ENCODE results near the gene VTI1A. TPM values are rescaled to one million over a fixed set of nuclear protein-coding genes. Genes with fewer than 3 reads are reported as not detected.

The VTI1A gene
- total RNA-seq, 3 donors from 2014 or later (not counting 1 experiment from before 2014, with no cell fraction given), result 62.6 to 77.6 (median 68.2) TPM

DNA sequence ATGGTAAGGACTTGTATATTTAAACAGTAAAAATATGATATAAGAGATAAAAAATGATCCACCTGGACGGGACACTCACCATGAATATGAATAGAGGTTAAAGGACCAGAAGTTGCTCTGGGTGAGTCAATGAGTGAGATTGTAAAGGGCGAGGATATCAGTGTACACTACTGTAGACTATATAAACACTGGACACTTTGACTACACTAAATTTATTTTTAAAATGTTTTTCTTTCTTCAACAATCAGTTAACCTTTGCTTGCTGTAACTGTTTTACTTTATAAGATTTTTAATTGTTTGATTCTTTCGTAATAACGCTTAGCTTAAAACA is 202.8 kb downstream of the VTI1A start:
- WGBS (ENCODE audit: insufficient coverage), result 84% methylated on average over 3 of the region's 4 CpGs
- ATAC-seq (no peak), DNase-seq (no peak)
- Histone ChIP-seq H3K27me3 (ENCODE audit: control insufficient read depth, insufficient read depth, low read length) (no peaks in the 10 kb centered on the region), H3K9me3 (ENCODE audit: control insufficient read depth, insufficient read depth, low read length) (no peaks in the 10 kb centered on the region), H3K27ac (ENCODE audit: low read length) (no peak overlapping the region), H3K36me3 (ENCODE audit: control insufficient read depth, insufficient read depth, low read length) (no peaks in the 10 kb centered on the region), H3K4me3 (ENCODE audit: low read length) (no peak overlapping the region), H3K4me1 (ENCODE audit: control insufficient read depth, insufficient read depth, low read length) (no peaks in the 10 kb centered on the region)
- Mint-ChIP-seq H3K4me1 (no peaks in the 10 kb centered on the region), H3K27me3 (ENCODE audit: low read depth in 2 of 2) (no peaks in the 10 kb centered on the region), H3K4me3 (no peak overlapping the region), H3K27ac (no peak overlapping the region), H3K9me3 (no peaks in the 10 kb centered on the region), H3K36me3 (no peaks in the 10 kb centered on the region)
- TF ChIP-seq, protein P1, sequence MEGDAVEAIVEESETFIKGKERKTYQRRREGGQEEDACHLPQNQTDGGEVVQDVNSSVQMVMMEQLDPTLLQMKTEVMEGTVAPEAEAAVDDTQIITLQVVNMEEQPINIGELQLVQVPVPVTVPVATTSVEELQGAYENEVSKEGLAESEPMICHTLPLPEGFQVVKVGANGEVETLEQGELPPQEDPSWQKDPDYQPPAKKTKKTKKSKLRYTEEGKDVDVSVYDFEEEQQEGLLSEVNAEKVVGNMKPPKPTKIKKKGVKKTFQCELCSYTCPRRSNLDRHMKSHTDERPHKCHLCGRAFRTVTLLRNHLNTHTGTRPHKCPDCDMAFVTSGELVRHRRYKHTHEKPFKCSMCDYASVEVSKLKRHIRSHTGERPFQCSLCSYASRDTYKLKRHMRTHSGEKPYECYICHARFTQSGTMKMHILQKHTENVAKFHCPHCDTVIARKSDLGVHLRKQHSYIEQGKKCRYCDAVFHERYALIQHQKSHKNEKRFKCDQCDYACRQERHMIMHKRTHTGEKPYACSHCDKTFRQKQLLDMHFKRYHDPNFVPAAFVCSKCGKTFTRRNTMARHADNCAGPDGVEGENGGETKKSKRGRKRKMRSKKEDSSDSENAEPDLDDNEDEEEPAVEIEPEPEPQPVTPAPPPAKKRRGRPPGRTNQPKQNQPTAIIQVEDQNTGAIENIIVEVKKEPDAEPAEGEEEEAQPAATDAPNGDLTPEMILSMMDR (IDR thresholded peaks at IDR 0.05), result no peak
- intact Hi-C loops (cut with micrococcal nuclease), result no loop called here

DNA sequence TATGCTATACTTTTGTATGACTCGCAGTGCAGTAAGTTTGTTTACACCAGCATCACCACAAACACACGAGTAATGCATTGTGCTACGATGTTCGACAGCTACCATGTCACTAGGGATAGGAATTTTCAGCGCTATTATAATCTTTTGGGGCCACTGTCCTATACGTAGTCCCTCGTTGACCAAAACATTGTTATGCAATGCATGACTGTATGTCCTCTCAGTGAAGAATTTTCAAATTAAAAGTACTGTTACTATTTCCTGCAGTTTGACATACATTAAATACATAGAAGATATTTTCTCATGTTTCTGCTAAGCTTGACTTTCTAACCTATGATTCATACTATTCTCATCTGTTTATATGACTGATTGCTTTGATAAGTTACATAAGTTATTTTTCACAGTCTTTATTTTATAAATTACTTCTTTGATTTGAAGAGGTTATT is 203.6 kb downstream of the VTI1A start:
- ATAC-seq (no peak), DNase-seq (no peak)
- H3K27me3 ChIP-seq (ENCODE audit: control insufficient read depth, insufficient read depth, low read length), result no peaks in the 10 kb centered on the region
- no peak overlapping the region for H3K27ac Mint-ChIP-seq
- H3K4me1 Mint-ChIP-seq, result no peaks in the 10 kb centered on the region
- no peaks in the 10 kb centered on the region for H3K9me3 ChIP-seq (ENCODE audit: control insufficient read depth, insufficient read depth, low read length)
- H3K27ac ChIP-seq (ENCODE audit: low read length), result no peak overlapping the region
- H3K4me1 ChIP-seq (ENCODE audit: control insufficient read depth, insufficient read depth, low read length), result no peaks in the 10 kb centered on the region
- no peak overlapping the region for H3K4me3 ChIP-seq (ENCODE audit: low read length)
- H3K36me3 ChIP-seq (ENCODE audit: control insufficient read depth, insufficient read depth, low read length), result no peaks in the 10 kb centered on the region
- no peaks in the 10 kb centered on the region for H3K9me3 Mint-ChIP-seq
- H3K27me3 Mint-ChIP-seq (ENCODE audit: low read depth in 2 of 2), result no peaks in the 10 kb centered on the region
- intact Hi-C loops (cut with micrococcal nuclease), result no loop called here
- no peak overlapping the region for H3K4me3 Mint-ChIP-seq
- TF ChIP-seq, protein P1 (IDR thresholded peaks at IDR 0.05), result no peak
- no peaks in the 10 kb centered on the region for H3K36me3 Mint-ChIP-seq
- 96% methylated on average over 7 of the region's 7 CpGs for WGBS (ENCODE audit: insufficient coverage)

DNA sequence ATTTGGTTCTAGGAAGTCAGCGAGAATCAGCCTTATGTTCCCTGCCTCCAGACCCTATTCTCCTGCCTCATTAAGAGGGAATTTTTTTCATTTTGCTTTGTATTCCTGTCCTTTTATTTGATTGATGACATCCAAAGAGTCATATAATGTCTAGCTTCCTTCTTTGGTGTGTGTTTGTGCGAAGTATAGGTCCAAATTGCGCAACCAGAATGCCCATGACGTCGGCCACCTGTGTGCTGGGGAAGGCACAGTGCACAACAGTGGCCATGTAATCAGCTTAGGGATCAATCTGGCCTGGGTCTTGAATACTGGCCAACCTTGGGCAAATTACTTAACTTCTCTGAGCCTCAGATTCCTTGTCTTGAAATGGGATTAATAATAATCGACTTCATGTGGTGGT is 206.2 kb downstream of the VTI1A start:
- Histone ChIP-seq H3K4me3 (ENCODE audit: low read length) (no peak overlapping the region), H3K9me3 (ENCODE audit: control insufficient read depth, insufficient read depth, low read length) (no peaks in the 10 kb centered on the region), H3K27me3 (ENCODE audit: control insufficient read depth, insufficient read depth, low read length) (no peaks in the 10 kb centered on the region), H3K4me1 (ENCODE audit: control insufficient read depth, insufficient read depth, low read length) (no peaks in the 10 kb centered on the region), H3K36me3 (ENCODE audit: control insufficient read depth, insufficient read depth, low read length) (no peaks in the 10 kb centered on the region), H3K27ac (ENCODE audit: low read length) (no peak overlapping the region)
- TF ChIP-seq, protein P1 (IDR thresholded peaks at IDR 0.05), result no peak
- Mint-ChIP-seq H3K4me1 (no peaks in the 10 kb centered on the region), H3K27ac (no peak overlapping the region), H3K9me3 (no peaks in the 10 kb centered on the region), H3K4me3 (no peak overlapping the region), H3K27me3 (ENCODE audit: low read depth in 2 of 2) (no peaks in the 10 kb centered on the region), H3K36me3 (no peaks in the 10 kb centered on the region)
- DNase-seq (no peak), ATAC-seq (no peak)
- intact Hi-C loops (cut with micrococcal nuclease), result no loop called here
- 92% methylated on average over 5 of the region's 6 CpGs for WGBS (ENCODE audit: insufficient coverage)

DNA sequence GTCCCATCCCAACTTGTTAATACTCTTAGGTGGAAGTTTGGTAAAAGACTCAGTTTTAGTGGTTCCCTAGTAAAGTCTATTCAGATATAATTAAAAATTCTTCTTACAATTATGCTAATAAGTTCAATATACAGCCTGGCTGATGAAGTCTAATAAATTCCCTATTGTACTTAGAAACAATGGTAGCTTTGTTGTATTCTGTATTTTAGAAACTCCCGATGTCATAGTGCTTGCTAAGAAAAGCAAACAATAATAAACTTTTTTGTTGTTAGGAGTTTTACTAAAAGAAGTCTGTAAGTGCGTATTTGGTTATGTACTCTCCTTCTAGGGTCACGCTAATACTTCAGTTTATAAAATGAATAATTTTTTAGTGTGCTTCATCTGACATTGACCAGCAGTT is 206.8 kb downstream of the VTI1A start:
- no peaks in the 10 kb centered on the region for H3K36me3 Mint-ChIP-seq
- TF ChIP-seq, protein P1 (IDR thresholded peaks at IDR 0.05), result no peak
- H3K4me1 Mint-ChIP-seq, result no peaks in the 10 kb centered on the region
- Histone ChIP-seq H3K27ac (ENCODE audit: low read length) (no peak overlapping the region), H3K36me3 (ENCODE audit: control insufficient read depth, insufficient read depth, low read length) (no peaks in the 10 kb centered on the region), H3K4me1 (ENCODE audit: control insufficient read depth, insufficient read depth, low read length) (no peaks in the 10 kb centered on the region), H3K9me3 (ENCODE audit: control insufficient read depth, insufficient read depth, low read length) (no peaks in the 10 kb centered on the region), H3K4me3 (ENCODE audit: low read length) (no peak overlapping the region), H3K27me3 (ENCODE audit: control insufficient read depth, insufficient read depth, low read length) (no peaks in the 10 kb centered on the region)
- H3K9me3 Mint-ChIP-seq, result no peaks in the 10 kb centered on the region
- no peak overlapping the region for H3K27ac Mint-ChIP-seq
- intact Hi-C loops (cut with micrococcal nuclease), result no loop called here
- no peak for ATAC-seq
- no peak overlapping the region for H3K4me3 Mint-ChIP-seq
- DNase-seq, result no peak
- 97% methylated on average over 3 of the region's 3 CpGs for WGBS (ENCODE audit: insufficient coverage)
- no peaks in the 10 kb centered on the region for H3K27me3 Mint-ChIP-seq (ENCODE audit: low read depth in 2 of 2)
